Caco-2 (cell line): ENCODE data around the gene ZC2HC1C. TPM values are rescaled to one million over a fixed set of nuclear protein-coding genes. Genes with fewer than 3 reads are reported as not detected.

Experiments used
- BruUV-seq: library from RNA; stranded (reverse); fragments of 400-500 nt; replicated peaks from 2 replicates; lab custom pipeline; 2021; lab: Mats Ljungman, UMichigan
- CTCF ChIA-PET: fragments of 300-600 bp; sonication (Branson Sonifier 250); formaldehyde crosslinking; loops from one replicate; lab custom pipeline; 2022; ENCODE audit warnings: antibody characterized with exemption; lab: Charles Lee
- POLR2A ChIA-PET: fragments of 300-600 bp; sonication (Branson Sonifier 250); formaldehyde crosslinking; loops from one replicate; lab custom pipeline; 2022; ENCODE audit warnings: antibody characterized with exemption; lab: Charles Lee
- DNase-seq, 2 experiments: peaks; one replicate each; pipeline versions ENCODE4 v3.0.0 to v3.0.0-alpha.2; 2020 to 2022
- H3K27me3 ChIP-seq: replicated peaks from 2 replicates; pipeline ENCODE4 v1.6.0; 2011; ENCODE audit warnings: low read length; ENCODE audit not compliant: control insufficient read depth, insufficient read depth
- H3K36me3 ChIP-seq: 2 replicates; pipeline ENCODE4 v1.5.1; 2011; ENCODE audit warnings: low read length; ENCODE audit not compliant: control insufficient read depth, insufficient read depth
- H3K4me1 ChIP-seq: fragments of 250-450 bp; sonication (Bioruptor Pico); 2 replicates; pipeline ENCODE4 v1.5.1; 2020; ENCODE audit warnings: mild to moderate bottlenecking
- H3K4me3 ChIP-seq: 2 replicates; pipeline ENCODE4 v1.5.1; 2011; ENCODE audit warnings: low read depth, mild to moderate bottlenecking, control low read depth, low read length
- H3K9me3 ChIP-seq: fragments of 250-450 bp; sonication (Bioruptor Pico); 2 replicates; pipeline ENCODE4 v1.5.1; 2020; ENCODE audit warnings: mild to moderate bottlenecking, moderate library complexity
- H3K27ac Mint-ChIP-seq: one replicate; pipeline ENCODE4 v1.8.0; 2022; ENCODE audit warnings: mixed read lengths; ENCODE audit not compliant: unreplicated experiment
- H3K27me3 Mint-ChIP-seq: one replicate; pipeline ENCODE4 v1.8.0; 2022; ENCODE audit warnings: mixed read lengths; ENCODE audit not compliant: insufficient read depth, unreplicated experiment
- H3K36me3 Mint-ChIP-seq: one replicate; pipeline ENCODE4 v1.8.0; 2022; ENCODE audit warnings: mild to moderate bottlenecking, mixed read lengths; ENCODE audit not compliant: insufficient read depth, unreplicated experiment
- H3K4me1 Mint-ChIP-seq: one replicate; pipeline ENCODE4 v1.8.0; 2022; ENCODE audit warnings: low read depth, mixed read lengths; ENCODE audit not compliant: unreplicated experiment
- H3K4me3 Mint-ChIP-seq: one replicate; pipeline ENCODE4 v1.8.0; 2022; ENCODE audit warnings: mild to moderate bottlenecking, moderate library complexity, mixed read lengths; ENCODE audit not compliant: unreplicated experiment
- H3K9me3 Mint-ChIP-seq: one replicate; pipeline ENCODE4 v1.8.0; 2022; ENCODE audit warnings: mixed read lengths; ENCODE audit not compliant: unreplicated experiment
- intact Hi-C: fragments of 100-400 bp; cut with micrococcal nuclease; formaldehyde crosslinking; loops from one replicate; pipeline ENCODE4 v1.10.0; 2022; ENCODE audit not compliant: unreplicated experiment
- total RNA-seq: library from RNA; stranded (reverse); gene quantifications from 2 replicates; pipeline ENCODE4 v1.2.3, GENCODE V29; 2022
- TF ChIP-seq, protein P1 (sequence below), 2 experiments: fragments of 200-600 bp in 1 of 2; IDR thresholded peaks; 1 replicate in 1 of 2; 2 replicates in 1 of 2; pipeline versions ENCODE4 v1.5.1 to v1.8.0; 2011 to 2022; ENCODE audit warnings: antibody characterized with exemption in 1 of 2, control low read depth in 1 of 2, inconsistent platforms in 1 of 2, low read depth in 1 of 2, low read length in 1 of 2, mild to moderate bottlenecking in 1 of 2, moderate library complexity in 1 of 2; ENCODE audit not compliant: insufficient read depth in 1 of 2, severe bottlenecking in 1 of 2, unreplicated experiment in 1 of 2

The ZC2HC1C gene
- total RNA-seq, 1 experiment from 2014 or later: 2.5 TPM

DNA sequence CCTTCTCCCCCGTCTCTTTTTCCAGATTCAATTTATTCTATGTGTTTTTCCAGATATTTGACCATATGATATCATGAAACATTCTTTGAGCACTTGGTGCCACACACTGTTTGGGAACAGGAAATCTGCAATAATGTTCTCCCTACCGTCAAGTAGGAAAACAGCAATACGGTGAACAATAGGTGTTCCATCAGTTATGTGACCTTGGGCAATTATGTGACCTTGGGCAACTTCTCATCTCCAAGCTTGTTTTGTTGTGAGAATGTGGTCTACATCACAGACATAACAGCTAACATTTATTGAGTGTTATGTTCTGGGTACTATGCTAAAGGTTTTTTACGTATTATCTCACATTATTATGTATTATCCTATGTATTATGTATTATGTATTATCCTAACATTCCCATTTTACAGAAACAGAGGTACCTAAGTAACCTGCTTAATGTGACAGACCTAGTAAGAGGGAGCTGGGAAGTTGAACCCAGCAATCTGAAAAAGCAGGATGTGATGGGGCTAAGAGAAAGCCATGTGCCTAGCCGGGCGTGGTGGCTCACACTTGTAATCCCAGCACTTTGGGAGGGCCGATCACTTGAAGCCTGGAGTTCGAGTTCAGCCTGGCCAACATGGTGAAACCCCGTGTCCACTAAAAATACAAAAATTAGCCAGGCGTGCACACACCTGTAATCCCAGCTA is 58.6 kb downstream of the ZC2HC1C start:
- H3K27me3 Mint-ChIP-seq: no peaks in the 10 kb centered on the region
- Histone ChIP-seq H3K4me1 (peaks cover 16% of the 10 kb centered on the region; the same call in 1 of the 2 replicates), H3K36me3 (no peaks in the 10 kb centered on the region), H3K27me3 (no peaks in the 10 kb centered on the region), H3K9me3 (no peaks in the 10 kb centered on the region), H3K4me3 (peak overlapping the region; percentile 96)
- BruUV-seq: no TSS peak
- TF ChIP-seq, protein P1, sequence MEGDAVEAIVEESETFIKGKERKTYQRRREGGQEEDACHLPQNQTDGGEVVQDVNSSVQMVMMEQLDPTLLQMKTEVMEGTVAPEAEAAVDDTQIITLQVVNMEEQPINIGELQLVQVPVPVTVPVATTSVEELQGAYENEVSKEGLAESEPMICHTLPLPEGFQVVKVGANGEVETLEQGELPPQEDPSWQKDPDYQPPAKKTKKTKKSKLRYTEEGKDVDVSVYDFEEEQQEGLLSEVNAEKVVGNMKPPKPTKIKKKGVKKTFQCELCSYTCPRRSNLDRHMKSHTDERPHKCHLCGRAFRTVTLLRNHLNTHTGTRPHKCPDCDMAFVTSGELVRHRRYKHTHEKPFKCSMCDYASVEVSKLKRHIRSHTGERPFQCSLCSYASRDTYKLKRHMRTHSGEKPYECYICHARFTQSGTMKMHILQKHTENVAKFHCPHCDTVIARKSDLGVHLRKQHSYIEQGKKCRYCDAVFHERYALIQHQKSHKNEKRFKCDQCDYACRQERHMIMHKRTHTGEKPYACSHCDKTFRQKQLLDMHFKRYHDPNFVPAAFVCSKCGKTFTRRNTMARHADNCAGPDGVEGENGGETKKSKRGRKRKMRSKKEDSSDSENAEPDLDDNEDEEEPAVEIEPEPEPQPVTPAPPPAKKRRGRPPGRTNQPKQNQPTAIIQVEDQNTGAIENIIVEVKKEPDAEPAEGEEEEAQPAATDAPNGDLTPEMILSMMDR (IDR thresholded peaks at IDR 0.05; ENCODE audit: insufficient read depth in 1 of 2, low read depth in 1 of 2, low read length in 1 of 2, severe bottlenecking in 1 of 2, unreplicated experiment in 1 of 2): no peak
- intact Hi-C loops: loop anchor here (1.0 kb wide), 1 partner anchor 167 kb away; no protein-coding TSS in a partner anchor
- H3K27ac Mint-ChIP-seq: peak overlapping the region; percentile 86
- no peak for DNase-seq
- CTCF ChIA-PET: interaction anchor here (0.5 kb wide), 1 partner anchor 375 kb away, joined by 3 read pairs; no protein-coding TSS in a partner anchor
- no peaks in the 10 kb centered on the region for H3K9me3 Mint-ChIP-seq
- peak overlapping the region; percentile 80 for H3K4me3 Mint-ChIP-seq
- no peaks in the 10 kb centered on the region for H3K4me1 Mint-ChIP-seq
- POLR2A ChIA-PET: interaction anchor here (0.7 to 2.1 kb wide), 2 partner anchors 166 to 451 kb away, joined by 3 to 11 read pairs; no protein-coding TSS in a partner anchor
- H3K36me3 Mint-ChIP-seq: peaks cover 41% of the 10 kb centered on the region

DNA sequence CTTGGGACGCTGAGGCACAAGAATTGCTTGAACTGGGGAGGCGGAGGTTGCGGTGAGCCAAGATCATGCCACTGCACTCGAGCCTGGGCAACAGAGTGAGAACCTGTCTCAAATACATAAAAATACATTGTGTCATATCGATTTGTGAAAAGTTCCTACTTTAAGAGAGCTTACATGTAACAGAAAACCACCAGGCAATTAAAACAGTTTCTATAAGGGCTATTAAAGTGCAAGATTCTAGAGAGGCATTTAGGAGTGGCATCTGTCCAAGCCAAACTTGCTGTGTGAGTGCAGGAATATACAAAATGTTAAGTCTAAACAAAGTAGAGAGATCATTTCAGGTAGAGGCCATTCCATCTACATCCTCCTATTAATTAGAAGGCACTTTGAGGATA is 59.2 kb downstream of the ZC2HC1C start:
- H3K27me3 Mint-ChIP-seq: no peaks in the 10 kb centered on the region
- ChIA-PET POLR2A (no interaction called here), CTCF (no interaction called here)
- Histone ChIP-seq H3K9me3 (no peaks in the 10 kb centered on the region), H3K27me3 (no peaks in the 10 kb centered on the region), H3K4me3 (no peak overlapping the region), H3K4me1 (peaks cover 16% of the 10 kb centered on the region; the same call in 1 of the 2 replicates), H3K36me3 (no peaks in the 10 kb centered on the region)
- no peaks in the 10 kb centered on the region for H3K4me1 Mint-ChIP-seq
- no peaks in the 10 kb centered on the region for H3K9me3 Mint-ChIP-seq
- intact Hi-C loops: no loop called here
- H3K4me3 Mint-ChIP-seq: no peak overlapping the region
- peaks cover 46% of the 10 kb centered on the region for H3K36me3 Mint-ChIP-seq
- no peak overlapping the region for H3K27ac Mint-ChIP-seq
- TF ChIP-seq, protein P1 (IDR thresholded peaks at IDR 0.05; ENCODE audit: insufficient read depth in 1 of 2, low read depth in 1 of 2, low read length in 1 of 2, severe bottlenecking in 1 of 2, unreplicated experiment in 1 of 2): no peak
- DNase-seq: no peak
- no TSS peak for BruUV-seq

Other genes starting within 250 kb of the ZC2HC1C start
- gene PROX2, start 193.5 kb upstream of the ZC2HC1C start, total RNA-seq: not detected in 2 replicates
- gene DLST, start 187.7 kb upstream of the ZC2HC1C start, total RNA-seq: 81.4 and 88.1 TPM in 2 replicates
- 6.8 and 9.8 TPM in 2 replicates for gene RPS6KL1, start 146.4 kb upstream of the ZC2HC1C start, total RNA-seq
- 8.9 and 9.1 TPM in 2 replicates for gene PGF, start 114.0 kb upstream of the ZC2HC1C start, total RNA-seq
- gene EIF2B2, start 66.7 kb upstream of the ZC2HC1C start, total RNA-seq: 48.8 and 54.4 TPM in 2 replicates
- 23.2 and 24.5 TPM in 2 replicates for gene MLH3, start 18.2 kb upstream of the ZC2HC1C start, total RNA-seq
- 16.0 and 21.3 TPM in 2 replicates for gene ACYP1, start 5.6 kb upstream of the ZC2HC1C start, total RNA-seq
- 64.0 and 69.2 TPM in 2 replicates for gene NEK9, start 57.4 kb downstream of the ZC2HC1C start, total RNA-seq
- gene TMED10, start 107.0 kb downstream of the ZC2HC1C start, total RNA-seq: 236 and 255 TPM in 2 replicates
- 72.7 and 73.7 TPM in 2 replicates for gene FOS, start 209.2 kb downstream of the ZC2HC1C start, total RNA-seq